ENCODE results near the gene OR2G3.

- TF ChIP-seq POLR2A (IDR thresholded peaks at IDR 0.05) = no peak
- TF ChIP-seq CTCF (IDR thresholded peaks at IDR 0.05) = no peak
These were observed 30.7 kb upstream of the OR2G3 start for GRCh38 chr1:247574664-247575063.

All from vagina (tissue), 2 donors.